Esophagus muscularis mucosa (tissue), 4 donors: ENCODE results near the gene RARB. TPM values are rescaled to one million over a fixed set of nuclear protein-coding genes. Genes with fewer than 3 reads are reported as not detected.

ENCODE experiments used
- DNase-seq: peaks from one replicate; pipeline ENCODE4 v3.0.0-alpha.2; 2017; ENCODE audit errors: extremely low spot score
- H3K27ac ChIP-seq, 4 donors: fragments of 200-600 bp; sonication (generic); replicated peaks in 1 of 4; 1 replicate in 3 of 4; 2 replicates in 1 of 4; pipeline ENCODE4 v1.5.1; 2016 to 2019; ENCODE audit warnings: mild to moderate bottlenecking in 1 of 4
- H3K27me3 ChIP-seq, 4 donors: fragments of 200-600 bp; sonication (generic); one replicate each; pipeline versions ENCODE4 v1.5.1 to v1.6.0; 2016 to 2019
- H3K36me3 ChIP-seq, 4 donors: fragments of 200-600 bp; sonication (generic); one replicate each; pipeline ENCODE4 v1.5.1; 2016 to 2019
- H3K4me1 ChIP-seq, 4 donors: fragments of 200-600 bp; sonication (generic); one replicate each; pipeline ENCODE4 v1.5.1; 2016 to 2019
- H3K4me3 ChIP-seq, 4 donors: fragments of 200-600 bp; sonication (generic); 1 replicate in 2 of 4; 2 replicates in 2 of 4; pipeline ENCODE4 v1.5.1; 2016 to 2019; ENCODE audit warnings: mild to moderate bottlenecking in 4 of 4, moderate library complexity in 1 of 4
- H3K9me3 ChIP-seq, 4 donors: fragments of 200-600 bp; sonication (generic); 1 replicate in 3 of 4; 2 replicates in 1 of 4; pipeline ENCODE4 v1.5.1; 2016 to 2019
- EP300 ChIP-seq: sonication (generic); formaldehyde crosslinking; IDR thresholded peaks from one replicate; pipeline ENCODE4 v1.6.1; 2017; ENCODE audit warnings: antibody characterized with exemption
- POLR2A ChIP-seq: fragments of 450-650 bp; IDR thresholded peaks from one replicate; pipeline ENCODE4 v1.6.1; 2017; ENCODE audit warnings: antibody characterized with exemption, moderate library complexity, mild to moderate bottlenecking, low read depth
- POLR2AphosphoS5 ChIP-seq, 2 donors: sonication (generic); formaldehyde crosslinking; IDR thresholded peaks; one replicate each; pipeline ENCODE4 v1.6.1; 2017; ENCODE audit warnings: antibody characterized with exemption in 2 of 2
- WGBS: methylation state at CpG from one replicate; pipeline ENCODE4 v1.1.5; 2018; 5-methylcytosine and 5-hydroxymethylcytosine counted together
- intact Hi-C: fragments of 100-400 bp; cut with DNase I; formaldehyde crosslinking; loops from one replicate; pipeline ENCODE4 v1.15.1; 2023
- total RNA-seq, 4 donors: library from RNA; depleted of rRNA; stranded (reverse); fragments of >200 nt; gene quantifications; one replicate each; pipeline versions ENCODE4 v1.1.0 to v1.2.1, GENCODE V29; 2016
- TF ChIP-seq, protein P1 (sequence below), 3 experiments: fragments of 200-600 bp in 2 of 3; fragments of 450-650 bp in 1 of 3; sonication (generic) in 2 of 3; IDR thresholded peaks; one replicate each; pipeline ENCODE4 v1.5.1; 2017 to 2019; ENCODE audit warnings: antibody characterized with exemption in 3 of 3, mild to moderate bottlenecking in 2 of 3, moderate library complexity in 1 of 3

The RARB gene
- total RNA-seq, 4 donors from 2014 or later = 29.2 to 51.9 (median 40.9) TPM

DNA sequence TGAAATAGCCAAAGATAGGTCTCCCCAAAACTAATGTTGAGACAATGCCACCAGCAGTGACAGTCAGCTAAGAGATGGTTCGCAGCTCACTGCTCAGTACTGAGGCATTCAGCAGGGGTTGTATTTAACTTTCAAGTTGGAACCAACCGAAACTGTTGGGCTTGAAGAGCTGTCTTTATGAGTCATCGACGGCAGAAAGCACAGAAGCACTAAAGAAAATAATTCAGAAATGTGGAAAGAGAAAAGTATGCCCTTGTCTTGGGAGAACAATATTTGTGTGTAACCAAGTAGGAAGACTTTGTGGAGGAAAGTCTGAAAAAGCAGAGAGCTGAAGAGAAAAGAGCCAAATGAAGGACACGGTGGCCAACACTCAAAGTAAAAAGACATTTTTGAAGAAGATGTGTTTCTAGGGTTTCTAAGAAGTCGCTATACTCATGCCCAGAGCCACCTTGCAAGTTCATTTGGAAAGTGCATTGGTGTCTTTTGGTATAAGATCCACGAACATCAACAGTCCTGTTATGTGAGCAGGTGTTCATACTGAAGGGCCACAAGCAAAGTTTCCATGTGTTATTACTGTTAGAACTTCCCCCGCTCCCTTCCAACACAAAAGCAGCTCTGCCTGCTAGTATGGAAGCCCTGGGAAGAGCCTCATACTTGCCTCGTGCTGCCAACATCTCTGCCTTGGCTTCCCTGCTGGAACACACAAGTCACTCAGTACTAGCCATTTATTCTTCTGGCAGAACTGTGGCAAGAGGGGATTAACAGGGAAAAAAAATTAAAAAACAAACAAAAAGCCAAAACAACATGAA is 4.1 kb upstream of the RARB start:
- 50% methylated on average over 9 of the region's 9 CpGs for WGBS
- Histone ChIP-seq H3K27me3 (no peaks in the 10 kb centered on the region), H3K4me1 (peaks cover 5 to 59% (median 48%) of the 10 kb centered on the region in 4 donors), H3K36me3 (no peaks in the 10 kb centered on the region), H3K4me3 (no peak overlapping the region), H3K27ac (peak overlapping the region; percentile 40 to 94 (median 70)), H3K9me3 (no peaks in the 10 kb centered on the region)
- TF ChIP-seq POLR2AphosphoS5 (IDR thresholded peaks at IDR 0.05) (no peak), EP300 (no peak), POLR2A (no peak)
- TF ChIP-seq, protein P1, sequence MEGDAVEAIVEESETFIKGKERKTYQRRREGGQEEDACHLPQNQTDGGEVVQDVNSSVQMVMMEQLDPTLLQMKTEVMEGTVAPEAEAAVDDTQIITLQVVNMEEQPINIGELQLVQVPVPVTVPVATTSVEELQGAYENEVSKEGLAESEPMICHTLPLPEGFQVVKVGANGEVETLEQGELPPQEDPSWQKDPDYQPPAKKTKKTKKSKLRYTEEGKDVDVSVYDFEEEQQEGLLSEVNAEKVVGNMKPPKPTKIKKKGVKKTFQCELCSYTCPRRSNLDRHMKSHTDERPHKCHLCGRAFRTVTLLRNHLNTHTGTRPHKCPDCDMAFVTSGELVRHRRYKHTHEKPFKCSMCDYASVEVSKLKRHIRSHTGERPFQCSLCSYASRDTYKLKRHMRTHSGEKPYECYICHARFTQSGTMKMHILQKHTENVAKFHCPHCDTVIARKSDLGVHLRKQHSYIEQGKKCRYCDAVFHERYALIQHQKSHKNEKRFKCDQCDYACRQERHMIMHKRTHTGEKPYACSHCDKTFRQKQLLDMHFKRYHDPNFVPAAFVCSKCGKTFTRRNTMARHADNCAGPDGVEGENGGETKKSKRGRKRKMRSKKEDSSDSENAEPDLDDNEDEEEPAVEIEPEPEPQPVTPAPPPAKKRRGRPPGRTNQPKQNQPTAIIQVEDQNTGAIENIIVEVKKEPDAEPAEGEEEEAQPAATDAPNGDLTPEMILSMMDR (IDR thresholded peaks at IDR 0.05) = no peak
- DNase-seq = no peak
- intact Hi-C loops = loop anchor here (5.0 to 10.0 kb wide), 3 partner anchors 262 to 459 kb away; no protein-coding TSS in a partner anchor

DNA sequence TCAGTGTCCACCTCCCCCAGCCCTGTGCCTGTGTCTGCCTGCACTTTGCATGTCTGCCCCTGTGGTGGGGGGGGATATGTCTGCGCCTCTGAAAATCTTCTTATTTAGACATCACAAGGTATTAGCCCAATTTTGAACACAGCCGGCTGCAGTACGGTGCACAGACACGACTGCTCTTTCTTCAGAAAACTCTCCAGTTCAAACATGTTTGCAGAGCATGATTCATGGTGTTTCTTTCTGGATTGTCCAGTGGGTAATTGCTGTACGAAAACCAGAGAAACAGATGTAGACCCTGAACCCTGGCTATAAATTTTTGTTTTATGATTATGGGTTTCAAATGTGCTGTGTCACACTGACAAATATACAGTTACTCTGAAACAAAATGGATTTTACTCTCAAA is 3.4 kb upstream of the RARB start:
- H3K27ac ChIP-seq = peak overlapping the region; percentile 40 to 94 (median 70)
- H3K4me1 ChIP-seq = peaks cover 5 to 54% (median 45%) of the 10 kb centered on the region in 4 donors
- DNase-seq = no peak
- TF ChIP-seq POLR2AphosphoS5 (IDR thresholded peaks at IDR 0.05) (no peak), POLR2A (no peak), EP300 (no peak)
- TF ChIP-seq, protein P1 (IDR thresholded peaks at IDR 0.05) = no peak
- no peaks in the 10 kb centered on the region for H3K27me3 ChIP-seq
- no peaks in the 10 kb centered on the region for H3K9me3 ChIP-seq
- 36% methylated on average over 5 of the region's 5 CpGs for WGBS
- no peaks in the 10 kb centered on the region for H3K36me3 ChIP-seq
- intact Hi-C loops = loop anchor here (5.0 to 10.0 kb wide), 5 partner anchors 168 to 592 kb away; no protein-coding TSS in a partner anchor
- H3K4me3 ChIP-seq = no peak overlapping the region

DNA sequence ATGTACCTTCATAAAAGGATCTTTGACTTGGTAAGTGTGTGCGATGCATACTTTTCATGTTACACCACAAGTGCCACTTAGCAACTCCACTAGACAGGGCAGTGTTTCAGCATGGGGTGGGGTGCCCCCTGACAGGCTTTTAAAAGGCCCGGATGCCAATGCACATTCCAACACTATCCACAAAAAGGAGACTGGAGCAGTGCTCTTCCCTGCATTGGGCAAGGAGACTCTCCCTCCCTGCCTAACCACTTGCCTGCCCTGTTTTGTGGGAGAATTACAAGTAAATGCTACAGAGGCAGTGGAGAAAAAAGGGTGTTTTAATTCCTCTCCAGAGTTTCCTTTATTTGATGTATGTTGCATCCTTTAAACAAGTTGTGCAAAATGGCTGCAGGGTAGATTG is 1.7 kb upstream of the RARB start:
- Histone ChIP-seq H3K36me3 (no peaks in the 10 kb centered on the region), H3K27me3 (no peaks in the 10 kb centered on the region), H3K9me3 (no peaks in the 10 kb centered on the region), H3K4me3 (no peak overlapping the region), H3K4me1 (peaks cover 5 to 44% (median 41%) of the 10 kb centered on the region in 4 donors), H3K27ac (peak overlapping the region; percentile 86 to 94 (median 92))
- 64% methylated on average over 2 of the region's 2 CpGs for WGBS
- no peak for DNase-seq
- intact Hi-C loops = loop anchor here (5.0 to 10.0 kb wide), 4 partner anchors 166 to 594 kb away; no protein-coding TSS in a partner anchor
- TF ChIP-seq, protein P1 (IDR thresholded peaks at IDR 0.05) = no peak
- no peak for TF ChIP-seq POLR2A

DNA sequence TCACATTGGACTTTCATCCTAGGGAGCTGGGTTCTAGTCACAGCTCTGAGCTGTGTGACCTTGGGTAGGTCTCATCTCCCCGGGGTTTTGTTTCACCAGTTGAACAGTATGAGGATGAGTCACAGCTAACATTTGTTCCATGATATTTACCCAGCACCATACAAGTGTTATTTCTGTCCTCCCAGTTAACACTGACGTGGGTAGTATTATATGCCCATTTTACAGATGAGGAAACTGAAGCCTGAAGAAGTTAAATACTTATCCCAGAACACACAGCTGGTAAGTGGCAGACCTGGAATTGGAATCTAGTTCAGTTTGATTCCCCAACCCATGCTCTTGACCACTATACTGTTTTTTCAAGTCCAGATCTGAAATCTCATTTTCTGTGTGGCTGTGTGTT is 908 bp upstream of the RARB start:
- Histone ChIP-seq H3K9me3 (no peaks in the 10 kb centered on the region), H3K27ac (peak overlapping the region; percentile 86 to 94 (median 92)), H3K27me3 (no peaks in the 10 kb centered on the region), H3K4me3 (peak overlapping the region; percentile 62 to 74 (median 68)), H3K36me3 (no peaks in the 10 kb centered on the region), H3K4me1 (peaks cover 9 to 45% (median 41%) of the 10 kb centered on the region in 4 donors)
- WGBS = 55% methylated on average over 2 of the region's 2 CpGs
- TF ChIP-seq POLR2AphosphoS5 (IDR thresholded peaks at IDR 0.05) (no peak), POLR2A (no peak), EP300 (no peak)
- TF ChIP-seq, protein P1 (IDR thresholded peaks at IDR 0.05) = no peak
- no peak for DNase-seq
- intact Hi-C loops = loop anchor here (5.0 to 10.0 kb wide), 4 partner anchors 165 to 595 kb away; no protein-coding TSS in a partner anchor
